LNCAP (cell line): ENCODE data around the gene IGF1R.

Source experiments
- TF ChIP-seq, protein P1 (sequence below): fragments of 450-650 bp; IDR thresholded peaks from 2 replicates; pipeline ENCODE4 v1.5.1; 2017; ENCODE audit warnings: mild to moderate bottlenecking

Gene IGF1R

DNA sequence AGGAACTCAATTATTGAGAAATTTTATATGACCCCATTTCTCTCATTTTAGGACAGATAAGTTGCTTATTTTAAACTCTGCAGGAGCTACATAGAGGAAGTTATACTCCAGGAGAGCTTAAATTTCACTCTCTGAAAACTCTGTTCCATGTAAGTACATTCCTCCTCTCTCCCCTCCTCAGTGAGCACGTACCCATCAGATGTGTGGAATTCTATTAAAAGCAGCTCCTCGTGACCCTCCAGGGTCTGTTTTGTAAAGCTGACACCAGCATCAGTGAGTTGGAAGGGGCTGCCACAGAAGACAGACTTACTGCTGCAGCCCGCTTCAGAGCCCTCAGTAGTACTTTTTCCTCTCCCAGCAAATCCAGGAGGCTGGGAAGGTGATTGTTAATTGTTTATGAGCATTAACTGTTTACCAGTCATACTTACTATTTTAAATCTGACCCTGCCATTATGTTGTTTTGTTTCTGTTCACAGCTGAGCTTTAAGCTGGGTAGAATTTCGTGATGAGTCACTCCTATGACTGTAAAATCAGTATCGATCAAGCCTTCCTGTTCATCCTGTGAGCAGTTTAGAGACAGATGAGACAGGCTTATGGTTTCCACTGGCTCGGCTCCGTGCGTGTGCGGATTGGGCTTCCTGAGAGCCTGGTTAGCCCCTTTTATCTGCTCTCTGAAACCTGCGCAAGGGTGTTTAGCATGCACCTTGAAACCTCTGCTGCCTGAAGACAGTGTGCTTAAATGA is 20.4 kb downstream of the IGF1R start:
- TF ChIP-seq, protein P1, sequence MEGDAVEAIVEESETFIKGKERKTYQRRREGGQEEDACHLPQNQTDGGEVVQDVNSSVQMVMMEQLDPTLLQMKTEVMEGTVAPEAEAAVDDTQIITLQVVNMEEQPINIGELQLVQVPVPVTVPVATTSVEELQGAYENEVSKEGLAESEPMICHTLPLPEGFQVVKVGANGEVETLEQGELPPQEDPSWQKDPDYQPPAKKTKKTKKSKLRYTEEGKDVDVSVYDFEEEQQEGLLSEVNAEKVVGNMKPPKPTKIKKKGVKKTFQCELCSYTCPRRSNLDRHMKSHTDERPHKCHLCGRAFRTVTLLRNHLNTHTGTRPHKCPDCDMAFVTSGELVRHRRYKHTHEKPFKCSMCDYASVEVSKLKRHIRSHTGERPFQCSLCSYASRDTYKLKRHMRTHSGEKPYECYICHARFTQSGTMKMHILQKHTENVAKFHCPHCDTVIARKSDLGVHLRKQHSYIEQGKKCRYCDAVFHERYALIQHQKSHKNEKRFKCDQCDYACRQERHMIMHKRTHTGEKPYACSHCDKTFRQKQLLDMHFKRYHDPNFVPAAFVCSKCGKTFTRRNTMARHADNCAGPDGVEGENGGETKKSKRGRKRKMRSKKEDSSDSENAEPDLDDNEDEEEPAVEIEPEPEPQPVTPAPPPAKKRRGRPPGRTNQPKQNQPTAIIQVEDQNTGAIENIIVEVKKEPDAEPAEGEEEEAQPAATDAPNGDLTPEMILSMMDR = no peak

DNA sequence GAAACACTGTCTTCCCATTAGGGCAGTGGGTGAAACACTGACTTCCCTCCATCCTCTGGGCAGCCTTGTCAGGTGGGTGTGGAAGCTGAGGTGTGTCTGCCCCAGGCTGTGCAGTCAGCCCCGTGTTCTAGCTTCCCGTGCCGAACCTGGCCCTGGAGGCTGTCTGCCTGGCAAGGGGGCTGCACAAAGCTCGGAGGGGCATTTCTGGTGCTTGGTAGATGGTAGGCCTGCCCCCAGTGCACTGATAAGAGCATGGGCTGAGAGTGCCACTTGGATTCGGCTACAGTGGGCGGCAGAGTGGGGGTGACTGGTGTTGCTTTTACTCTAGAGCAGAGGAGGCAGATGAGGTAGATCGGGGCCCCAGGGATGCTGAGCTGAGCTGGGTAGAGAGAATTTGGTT is 21.3 kb downstream of the IGF1R start:
- TF ChIP-seq, protein P1 = no peak

DNA sequence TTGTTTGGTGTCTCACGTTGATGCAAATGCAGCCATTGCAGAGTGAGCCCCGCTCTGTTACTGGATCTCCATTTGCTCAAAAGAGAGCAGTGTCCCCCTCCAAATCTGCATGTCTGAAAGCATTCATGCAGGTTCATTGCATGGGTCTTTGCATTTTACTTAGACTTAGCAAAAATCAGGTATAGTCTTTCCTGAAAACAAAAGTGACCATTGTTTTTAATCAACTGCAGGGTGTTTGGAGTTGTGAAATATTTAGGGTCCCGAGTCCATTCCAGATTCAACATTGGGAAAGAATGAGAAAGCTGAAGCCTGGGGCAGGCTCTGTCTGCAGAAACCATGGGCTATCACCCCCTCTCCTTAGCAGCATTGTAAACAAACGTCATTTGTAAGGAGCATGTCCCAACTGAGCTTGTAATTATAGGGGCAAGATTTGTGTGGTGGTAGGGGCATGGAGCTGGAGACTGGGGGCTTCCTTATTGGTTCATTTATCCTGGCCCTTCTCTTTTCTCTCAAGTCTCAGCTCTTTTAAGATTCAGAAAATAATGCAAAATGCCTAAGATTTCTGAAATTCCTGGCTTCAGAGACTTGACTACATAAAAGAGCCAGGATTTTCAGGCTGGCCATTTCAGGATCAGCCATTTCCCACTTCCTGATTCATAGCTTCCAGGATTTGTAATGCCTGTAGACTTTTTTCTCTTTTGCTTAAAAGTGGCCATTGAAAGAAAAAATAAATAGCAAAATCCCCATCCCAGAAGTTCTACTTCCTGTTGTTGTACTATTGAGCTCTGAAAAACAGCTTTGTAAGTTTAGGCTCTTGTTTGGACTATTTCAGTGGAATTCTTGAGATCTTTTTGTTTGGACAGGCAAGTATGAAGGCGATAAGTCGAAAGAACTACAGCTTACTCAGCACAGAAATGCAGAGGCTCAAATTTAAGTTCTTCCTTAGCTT is 23.0 kb downstream of the IGF1R start:
- TF ChIP-seq, protein P1 = no peak

DNA sequence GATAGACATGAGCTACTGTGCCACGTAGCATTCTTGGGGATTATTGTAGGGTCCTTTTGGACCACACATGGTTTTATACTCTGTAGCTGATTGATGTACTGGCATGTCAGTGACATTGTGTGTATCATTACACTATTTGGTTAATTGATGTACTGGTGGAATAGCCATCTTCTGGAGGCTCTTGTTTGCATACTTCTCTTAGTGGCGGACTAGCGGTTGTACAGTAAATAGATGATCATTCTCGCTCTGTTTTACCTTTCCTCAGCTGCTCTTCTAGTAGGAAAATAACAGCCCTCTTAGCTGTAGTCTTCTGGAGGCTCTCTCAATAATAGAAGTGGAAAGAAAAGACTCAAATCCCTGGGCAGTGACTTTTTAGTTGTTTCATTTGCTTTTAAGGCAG is 24.8 kb downstream of the IGF1R start:
- TF ChIP-seq, protein P1 = no peak

DNA sequence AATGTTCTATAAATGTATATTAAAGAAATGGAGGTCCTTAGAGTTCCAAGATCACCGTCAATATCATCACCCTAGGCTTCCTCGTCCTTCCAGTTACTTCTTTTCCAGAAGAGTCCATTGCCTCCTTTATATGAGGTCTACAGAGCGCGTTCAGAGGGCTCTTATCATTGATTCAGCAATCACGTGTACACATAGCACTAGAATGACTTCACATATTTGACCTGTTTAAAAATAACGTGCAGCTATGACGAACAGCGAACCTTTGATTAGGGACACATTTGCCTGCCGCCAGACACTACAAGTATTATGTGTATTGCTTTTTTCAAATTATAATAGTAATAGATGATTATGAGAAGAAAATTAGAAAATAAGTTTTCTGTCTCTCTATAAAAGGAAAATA is 26.0 kb downstream of the IGF1R start:
- TF ChIP-seq, protein P1 = no peak

DNA sequence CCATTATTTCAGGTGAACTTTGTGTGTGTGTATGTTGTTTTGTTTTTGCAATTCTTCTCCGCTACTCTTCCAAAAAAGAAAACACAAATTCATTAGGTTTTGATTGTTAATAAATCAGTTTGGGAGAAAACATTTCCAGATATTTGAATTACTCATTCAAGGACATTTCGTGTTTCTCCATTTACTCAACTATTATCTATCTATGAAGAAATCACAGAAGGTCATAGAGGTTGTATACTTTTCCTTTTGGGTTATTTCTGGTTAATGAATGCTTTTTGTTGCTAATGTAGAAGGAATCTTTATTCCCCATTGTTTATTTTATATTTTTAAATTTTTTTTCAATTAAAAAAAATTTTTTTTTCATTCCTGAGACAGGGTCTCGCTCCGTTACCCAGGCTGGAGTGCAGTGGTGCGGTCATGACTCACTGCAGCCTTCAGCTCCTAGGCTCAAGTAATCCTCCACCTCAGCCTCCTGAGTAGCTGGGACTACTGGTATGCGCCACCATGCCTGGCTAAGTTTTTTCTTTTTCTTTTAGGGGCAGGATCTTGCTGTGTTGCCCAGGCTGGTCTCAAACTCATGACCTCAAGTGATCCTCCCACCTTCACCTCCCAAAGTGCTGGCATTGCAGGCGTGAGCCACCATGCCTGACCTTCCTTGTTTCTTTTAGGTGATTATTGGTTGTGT is 28.4 kb downstream of the IGF1R start:
- TF ChIP-seq, protein P1 = no peak

DNA sequence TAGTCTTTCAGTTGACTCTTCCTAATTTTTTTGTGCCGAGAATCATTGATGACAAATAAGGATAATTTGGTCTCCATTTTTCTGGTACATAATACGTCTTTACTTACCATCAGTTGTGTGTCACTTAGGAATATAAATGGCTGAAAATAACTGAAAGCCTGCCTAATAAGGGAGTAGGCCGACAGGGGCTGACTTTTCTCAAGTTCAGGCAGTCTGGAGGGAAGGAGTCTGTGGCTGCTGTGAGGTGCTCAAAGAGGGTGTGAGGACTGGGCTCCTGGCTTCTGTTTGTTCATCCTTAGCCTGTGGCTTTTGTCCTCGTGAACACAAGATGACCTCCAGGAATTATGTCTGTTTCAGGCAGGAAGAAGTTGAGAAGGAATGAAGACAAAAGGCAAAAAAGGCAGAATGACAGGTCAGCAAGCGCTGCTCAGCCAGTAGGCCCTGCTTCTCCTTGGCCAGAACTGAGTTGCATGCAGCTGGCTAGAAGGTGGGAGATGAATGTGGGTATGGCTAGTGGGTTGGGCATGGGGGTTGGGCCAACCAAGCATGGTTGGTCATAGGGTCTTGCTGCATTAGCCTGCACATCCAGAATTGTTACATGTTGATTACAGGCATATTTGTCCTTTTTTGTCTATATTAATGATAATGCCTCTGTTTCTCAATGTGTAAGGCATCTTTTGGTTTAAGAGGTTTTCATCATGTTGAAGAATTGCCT is 29.2 kb downstream of the IGF1R start:
- TF ChIP-seq, protein P1 = no peak
